Islet of Langerhans (tissue), 1 donor: Measurements from ENCODE around the gene SP3.
A peak's percentile ranks its signal among the peaks of the same experiment; 100 is the strongest.

Experiments used
- FAIRE-seq: peaks from one replicate; lab custom pipeline; 2011; peaks lifted over from hg19 to GRCh38; lab: Jason Lieb, UNC

SP3 gene

DNA sequence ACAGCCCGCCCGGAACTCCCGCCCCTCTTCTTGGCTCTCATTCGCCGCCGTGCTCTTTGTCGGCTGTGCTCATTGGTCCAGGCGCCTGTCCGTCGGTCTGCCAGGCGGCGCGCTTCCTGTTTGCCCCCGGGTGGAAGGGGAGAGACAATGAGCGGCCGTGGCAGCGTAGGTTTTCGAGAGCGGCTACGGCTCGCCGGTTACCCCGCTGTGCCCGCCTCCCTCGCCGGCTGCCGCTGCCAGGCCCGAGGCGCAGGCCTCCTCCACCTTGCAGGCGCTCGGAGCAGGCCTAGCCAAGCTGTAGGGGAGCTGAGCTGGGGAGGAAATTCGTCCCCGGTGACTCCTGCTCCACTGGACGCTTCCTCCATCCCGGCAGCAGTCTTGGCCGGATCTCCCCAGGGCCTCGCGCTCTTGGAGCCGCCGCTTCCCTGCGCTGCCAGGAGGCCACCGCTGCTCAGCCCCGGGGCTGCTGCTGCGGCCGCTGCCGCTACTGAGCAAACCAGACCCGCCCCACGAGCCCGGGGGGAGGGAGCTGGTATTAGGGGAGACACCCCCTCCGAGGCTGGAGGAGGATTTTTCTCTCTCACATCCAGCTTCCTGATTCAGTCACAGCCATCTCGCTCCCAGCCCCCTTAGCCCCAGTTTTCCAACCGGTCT lies at the start of gene SP3:
Gene SP3 (minus strand): TSS at position 2 of the 654 bp plus-strand sequence. CDS start 202 bp downstream, outside the sequence.
- FAIRE-seq = peak; percentile 70

DNA sequence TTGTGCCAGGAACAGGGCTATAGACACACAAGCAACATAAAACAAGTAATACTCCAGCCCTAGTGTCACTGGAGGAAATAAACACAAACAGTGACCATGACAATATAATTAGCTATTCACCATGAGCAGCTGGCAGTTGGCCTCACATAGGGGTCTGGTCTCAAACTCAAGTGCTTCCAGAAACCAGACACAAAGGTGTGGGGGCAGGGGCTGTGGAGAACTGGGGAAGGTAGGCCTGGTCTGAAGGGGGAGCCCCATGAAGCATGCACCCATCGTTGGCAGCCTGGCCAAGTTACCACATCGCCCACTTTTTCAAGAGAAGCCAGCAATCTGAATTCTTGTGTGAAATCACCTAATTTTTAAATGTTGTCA lies 49.5 kb upstream of the SP3 start:
- no peak for FAIRE-seq

DNA sequence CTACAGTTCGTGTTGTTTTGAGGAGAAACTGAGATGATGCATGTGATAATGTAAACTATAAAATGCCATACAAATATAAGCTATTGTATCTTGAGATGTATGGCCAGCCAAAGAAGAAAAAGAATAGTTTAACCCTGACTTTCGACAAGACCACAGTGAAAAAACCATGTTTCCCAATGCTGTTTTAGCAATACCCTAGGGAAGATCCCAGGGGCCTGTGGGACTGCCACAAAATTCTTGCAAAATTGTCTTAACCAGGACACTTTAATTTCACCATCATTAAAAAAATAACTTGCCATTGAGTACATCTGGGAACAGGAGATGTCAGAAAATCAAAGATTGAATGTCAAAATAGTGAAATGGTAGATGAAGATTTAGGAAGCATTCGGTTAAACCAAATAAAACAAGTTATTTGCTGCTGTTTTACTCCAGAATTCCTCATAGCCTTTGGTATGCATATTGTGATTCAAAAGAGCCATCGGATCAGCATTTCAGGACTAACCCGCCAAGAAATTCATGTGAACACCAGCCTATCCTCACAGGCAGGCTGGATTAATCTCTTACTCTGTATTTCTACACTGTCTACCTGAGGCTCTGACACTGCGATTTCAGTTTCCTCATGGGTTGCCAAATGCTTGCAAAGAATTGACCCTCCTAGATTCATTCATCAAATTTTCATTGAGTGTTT lies 49.0 kb upstream of the SP3 start:
- no peak for FAIRE-seq

DNA sequence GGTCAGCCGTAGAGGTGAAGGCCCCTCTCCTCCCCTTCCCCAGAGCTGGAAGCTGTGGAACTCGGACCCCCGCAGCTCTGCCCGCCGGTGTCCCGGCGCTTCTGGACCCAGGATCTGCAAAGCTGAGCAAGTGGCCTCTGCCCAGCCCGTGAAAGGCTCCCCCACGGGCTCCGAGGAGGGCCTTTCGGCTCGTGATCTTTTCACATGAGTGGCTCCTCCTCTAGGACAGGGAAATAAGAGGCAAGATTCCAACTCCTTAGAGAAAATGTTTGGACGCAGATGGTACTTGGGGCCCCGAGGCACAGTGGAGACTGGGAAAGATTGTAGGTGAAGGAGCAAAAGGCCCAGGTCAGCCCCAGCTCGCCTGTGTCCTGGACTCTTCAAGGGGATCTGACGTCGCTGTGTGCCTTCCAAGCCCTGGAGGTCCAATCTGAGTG lies 48.2 kb upstream of the SP3 start:
- no peak for FAIRE-seq

DNA sequence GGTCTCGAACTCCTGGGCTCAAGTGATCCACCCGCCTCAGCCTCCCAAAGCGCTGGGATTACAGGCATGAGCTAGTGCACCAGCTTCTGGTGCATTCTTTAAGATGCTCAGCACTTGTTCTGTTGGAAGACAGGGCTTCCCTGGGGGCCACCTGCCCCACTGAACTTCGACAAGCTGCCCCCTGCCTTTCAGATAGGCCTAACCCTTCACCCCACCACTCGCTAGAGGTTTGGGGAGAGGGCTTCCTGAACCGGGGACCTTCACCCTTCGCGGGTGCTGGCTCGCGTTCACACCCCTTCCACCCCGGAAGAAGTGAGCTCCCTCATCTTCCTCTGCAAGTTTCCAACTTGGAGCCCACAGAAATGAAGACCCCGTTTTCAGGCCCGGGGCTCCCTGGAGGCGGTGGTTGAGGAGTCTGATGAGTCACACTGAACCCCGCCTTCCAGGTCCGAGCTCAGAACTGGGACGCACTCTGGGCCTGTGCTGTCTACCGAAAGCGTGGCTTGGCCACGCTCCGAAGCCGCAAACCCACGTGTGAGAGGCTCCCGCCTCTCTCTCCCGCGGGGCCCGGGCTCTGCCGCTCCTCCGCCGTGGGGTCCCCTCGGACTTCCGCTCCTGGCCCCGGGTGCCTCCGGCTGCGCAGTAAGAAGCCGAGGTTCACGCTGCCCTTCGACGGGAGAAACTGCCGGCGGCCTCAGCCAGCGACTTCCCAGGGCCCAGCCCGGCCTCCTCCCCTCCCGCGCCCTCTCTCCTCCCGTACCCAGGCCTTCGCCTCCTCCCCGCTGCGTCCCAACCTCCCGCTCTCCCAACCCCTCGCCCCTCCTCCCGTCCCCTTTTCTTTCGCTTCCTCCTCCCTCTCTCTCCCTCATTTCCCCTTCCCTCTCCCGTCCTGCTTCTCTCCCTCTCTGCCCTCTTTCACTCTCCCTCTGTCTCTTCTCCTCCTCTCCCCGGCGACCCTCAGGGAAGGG lies 47.5 kb upstream of the SP3 start:
- FAIRE-seq = no peak

DNA sequence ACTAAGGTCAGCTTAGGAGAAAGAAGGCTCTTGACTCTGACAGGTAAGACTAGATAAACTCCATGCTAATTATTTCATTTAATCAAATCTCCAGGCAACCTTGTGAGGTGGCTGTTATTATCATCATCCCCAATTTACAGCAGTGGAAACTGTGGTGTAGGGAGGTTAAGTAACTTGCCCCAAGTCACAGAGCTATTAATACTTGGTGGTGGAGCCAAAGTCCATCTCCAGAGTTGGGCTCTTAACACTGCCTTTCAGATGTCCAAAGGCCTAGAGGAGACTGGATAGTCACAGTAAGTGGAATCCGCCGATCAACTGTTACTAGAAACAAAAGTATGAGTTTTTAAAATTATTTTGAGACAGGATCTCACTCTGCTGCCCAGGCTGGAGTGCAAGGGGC lies 46.6 kb upstream of the SP3 start:
- FAIRE-seq = no peak

DNA sequence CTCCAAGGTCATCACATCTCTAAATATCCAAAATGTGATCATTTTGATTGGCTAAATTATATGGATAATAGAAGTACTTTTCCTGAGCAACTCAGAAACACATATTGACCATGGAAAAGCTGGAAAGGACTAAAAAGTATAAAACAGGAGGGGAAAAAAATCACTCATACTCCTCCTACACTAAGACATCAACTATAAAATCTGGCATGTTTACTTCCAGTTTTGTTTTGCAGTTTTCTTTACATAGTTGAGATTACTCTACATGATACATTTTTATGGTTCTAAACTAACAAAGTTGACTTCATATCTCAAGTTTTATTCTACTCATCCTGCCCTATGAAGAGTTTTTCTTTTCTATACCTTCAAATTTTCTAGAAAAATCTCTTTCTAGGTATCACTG lies 46.0 kb upstream of the SP3 start:
- no peak for FAIRE-seq

DNA sequence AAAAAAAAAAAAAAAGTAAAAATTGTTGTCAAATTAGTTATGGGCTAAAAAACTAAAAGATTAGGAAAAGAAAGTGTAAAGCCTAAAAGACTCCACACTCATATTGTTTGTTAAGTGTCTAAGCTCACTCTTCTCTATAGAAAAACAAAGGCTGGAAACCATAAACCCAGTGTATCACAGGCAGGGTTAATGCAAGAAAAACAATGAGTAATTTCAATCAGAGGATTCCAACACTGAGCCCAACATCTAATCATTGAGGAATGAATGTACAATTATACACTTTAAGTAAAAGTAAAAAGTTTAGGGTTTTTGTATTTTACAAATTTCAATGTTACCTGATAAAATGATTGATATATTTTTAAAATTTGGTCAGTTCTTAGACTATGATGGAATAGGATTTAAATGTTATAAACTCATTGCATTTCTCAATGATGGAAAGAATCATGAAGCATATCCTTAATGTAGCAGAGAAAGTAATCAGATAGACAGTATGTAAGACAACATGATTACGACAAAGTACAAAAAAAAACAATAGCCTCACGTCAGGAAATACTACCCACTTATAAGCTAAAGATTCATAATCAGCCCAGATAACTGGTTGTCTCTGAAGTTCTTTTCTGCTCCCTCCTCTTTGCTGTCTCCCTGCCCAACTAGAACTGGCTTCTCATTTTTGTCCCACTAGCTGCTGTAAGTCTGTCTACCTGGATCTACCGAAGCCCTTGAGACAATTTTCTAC lies 44.5 kb upstream of the SP3 start:
- no peak for FAIRE-seq

DNA sequence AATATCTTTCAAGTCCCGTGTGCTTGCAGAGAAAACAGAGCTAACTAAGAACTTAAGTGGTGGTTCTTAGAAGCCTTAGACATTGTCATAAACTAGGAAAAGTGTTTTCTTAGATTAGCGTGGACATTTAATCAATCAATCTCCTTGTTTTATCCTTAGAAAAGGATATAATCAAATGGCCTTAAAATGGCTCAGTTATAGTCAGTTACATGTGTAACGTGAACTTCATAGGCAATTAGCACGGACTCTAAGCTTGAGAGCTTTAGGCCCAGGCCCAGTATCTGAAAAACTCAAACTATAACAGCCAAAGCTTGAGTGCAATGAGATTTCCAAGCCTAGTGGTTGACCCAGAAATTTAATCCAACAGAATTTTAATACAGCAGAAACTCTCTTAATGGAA lies 43.5 kb upstream of the SP3 start:
- FAIRE-seq = no peak

DNA sequence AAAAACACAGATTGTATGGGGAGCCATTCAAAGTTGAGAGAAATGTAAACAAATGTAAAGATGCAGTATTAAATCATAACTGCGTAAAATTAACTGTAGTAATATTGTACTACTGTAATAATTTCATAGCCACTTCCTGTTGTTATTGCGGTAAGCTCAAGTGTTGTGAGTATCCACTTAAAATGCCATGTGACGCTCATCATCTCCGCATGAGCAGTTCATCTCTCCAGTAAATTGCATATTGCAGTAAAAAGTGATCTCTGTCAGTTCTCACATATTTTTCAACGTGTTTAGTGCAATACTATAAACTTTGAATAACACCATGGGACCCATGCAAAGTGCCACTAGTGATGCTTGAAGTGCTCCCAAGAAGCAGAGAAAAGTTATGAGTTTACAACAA lies 41.8 kb upstream of the SP3 start:
- FAIRE-seq = no peak

DNA sequence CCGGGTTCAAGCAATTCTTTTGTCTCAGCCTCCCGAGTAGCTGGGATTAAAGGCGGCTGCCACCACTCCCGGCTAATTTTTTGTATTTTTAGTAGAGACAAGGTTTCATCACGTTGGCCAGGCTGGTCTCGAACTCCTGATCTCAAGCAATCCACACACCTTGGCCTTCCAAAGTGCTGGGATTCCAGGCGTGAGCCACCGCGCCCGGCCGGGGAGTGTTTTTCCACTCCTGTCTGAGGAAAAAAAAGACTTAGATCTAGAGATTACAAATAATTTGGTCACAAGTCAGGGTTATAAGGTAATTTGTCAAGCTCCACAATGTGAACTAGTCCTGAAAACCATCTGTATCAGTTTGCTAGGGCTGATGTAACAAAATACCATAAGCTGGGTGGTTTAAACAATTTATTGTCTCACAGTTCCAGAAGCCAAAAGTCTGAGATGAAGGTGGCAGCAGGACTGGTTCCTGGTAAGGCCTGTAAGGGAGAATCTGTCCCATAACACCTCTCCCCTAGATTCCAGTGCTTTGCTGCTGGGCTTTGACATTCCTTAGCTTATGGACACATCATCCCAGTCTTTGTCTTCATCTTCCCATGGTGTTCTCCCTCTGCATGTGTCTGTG lies 40.7 kb upstream of the SP3 start:
- no peak for FAIRE-seq

DNA sequence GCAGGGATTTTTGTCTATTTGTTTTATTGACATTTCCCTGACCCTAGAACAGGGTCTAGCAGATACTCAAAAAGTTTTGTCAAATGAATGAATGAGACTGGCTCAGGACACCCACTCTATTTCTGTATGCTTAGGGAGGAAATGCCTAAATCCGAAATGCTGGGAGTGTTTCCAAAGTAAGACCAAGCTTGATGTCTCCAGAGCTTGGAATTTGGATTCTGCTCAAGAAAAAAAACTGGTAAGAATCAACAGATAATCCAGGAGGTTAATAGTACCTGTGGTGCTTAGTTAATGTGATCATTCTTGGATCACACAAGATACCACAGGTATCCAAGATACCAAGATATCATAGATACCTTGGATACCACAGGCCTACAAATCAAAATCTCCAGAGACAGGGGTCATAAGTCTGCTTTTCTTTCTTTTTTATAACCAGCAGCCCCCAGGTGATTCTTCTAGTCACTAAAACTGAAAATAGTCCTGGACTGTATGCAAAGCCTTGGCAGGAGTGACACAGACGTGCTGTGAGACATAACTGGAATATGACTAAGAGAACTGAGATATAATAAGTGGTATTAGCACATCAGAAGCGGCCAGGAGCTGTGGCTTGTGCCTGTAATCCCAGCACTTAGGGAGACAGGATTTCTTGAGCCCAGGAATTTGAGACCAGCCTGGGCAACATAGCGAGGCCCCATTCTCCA lies 39.9 kb upstream of the SP3 start:
- FAIRE-seq = no peak

DNA sequence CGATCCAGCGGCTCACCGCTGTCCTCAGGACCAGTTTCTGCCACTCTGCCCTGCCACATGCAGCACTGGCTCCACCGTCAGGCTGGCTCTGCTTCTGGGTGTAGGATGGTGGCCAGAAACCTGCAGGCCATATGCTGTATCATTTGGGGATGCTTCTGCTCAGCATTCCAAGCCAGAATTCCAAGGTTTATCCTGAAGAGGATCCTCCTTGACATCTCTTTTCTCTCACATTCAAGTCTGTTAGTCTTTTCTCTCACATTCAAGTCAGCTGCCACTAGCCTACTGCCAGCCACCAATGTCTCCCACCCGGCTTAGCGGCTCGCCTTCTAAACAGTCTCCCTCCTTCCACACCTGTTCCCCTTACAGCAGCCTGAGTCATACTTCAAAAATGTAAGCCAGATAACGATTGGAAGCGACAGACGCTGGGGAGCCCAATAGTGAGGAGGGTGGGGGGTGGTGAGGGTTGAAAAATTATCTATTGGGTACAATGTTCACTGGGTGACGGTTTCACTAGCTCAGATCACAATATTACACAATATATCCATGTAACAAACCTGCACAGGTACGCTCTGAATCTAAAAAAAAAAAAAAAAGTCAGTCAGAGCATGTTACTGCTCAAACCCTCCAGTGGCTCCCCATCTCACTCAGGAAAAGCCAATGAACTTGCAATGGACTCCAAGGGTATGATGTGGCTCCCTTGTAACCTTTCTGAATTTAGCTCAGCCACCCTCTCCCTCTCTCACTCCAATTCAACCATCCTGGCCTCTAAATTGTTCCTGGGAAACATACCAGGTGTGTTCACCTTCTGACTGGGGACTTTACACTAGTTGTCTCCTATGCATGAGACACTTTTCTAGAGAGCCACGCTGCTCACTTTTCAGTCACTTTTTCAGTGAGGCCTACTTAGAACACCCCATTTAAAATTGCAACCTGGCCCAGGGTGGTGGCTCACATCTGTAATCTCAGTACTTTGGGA lies 38.8 kb upstream of the SP3 start:
- FAIRE-seq = no peak

DNA sequence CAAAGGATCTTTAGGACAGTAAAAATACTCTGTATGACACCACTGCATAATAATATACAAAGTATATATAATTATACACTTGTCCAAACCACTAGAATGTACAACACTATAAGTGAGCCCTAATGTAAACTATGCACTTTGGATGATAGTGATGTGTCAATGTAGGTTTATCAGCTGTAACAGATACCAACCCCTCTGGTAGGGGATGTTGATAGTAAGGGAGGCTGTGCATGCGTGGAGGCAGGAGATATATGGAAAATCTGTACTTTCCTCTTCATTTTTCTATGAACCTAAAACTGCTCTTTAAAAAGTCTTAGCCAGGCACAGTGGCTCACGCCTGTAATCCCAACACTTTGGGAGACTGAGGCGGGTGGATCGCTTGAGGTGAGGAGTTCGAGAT lies 37.5 kb upstream of the SP3 start:
- FAIRE-seq = no peak

DNA sequence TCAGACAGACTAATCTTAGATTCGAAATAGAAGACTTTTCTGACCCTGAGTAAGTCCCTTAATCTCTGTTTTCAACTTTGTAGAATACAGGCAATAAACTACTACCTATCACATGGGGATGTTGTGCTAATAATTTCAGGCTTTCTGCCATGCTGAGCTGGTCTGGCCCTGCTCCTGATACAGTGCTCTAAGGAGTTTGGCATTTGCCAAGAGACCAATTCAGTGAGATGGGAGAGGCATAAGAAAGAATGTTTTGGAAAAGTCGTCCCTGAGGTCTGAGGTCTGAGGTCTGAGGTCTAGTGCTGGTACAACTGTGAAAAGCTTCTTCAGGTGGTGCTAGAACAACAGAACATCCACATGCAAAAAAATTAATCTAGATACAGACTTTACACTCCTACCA lies 35.9 kb upstream of the SP3 start:
- no peak for FAIRE-seq

DNA sequence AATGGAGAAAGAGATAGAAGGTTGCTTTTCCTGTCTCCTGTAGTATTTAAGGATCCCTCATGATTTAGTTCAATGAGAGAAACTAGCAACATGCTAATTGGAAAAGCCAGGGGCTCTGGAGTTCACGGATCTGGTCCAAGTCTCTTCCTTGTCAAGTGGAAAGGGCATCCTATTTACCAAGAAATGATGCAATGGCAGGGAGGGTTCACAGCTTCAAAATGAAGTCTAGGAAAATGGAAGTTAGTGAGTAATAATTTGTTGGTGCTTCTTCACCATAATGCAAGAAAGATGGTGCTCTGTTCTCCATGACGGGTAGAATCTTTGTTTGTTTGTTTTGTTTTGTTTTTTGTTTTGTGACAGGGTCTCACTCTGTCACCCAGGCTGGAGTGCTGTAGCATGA lies 34.6 kb upstream of the SP3 start:
- FAIRE-seq = no peak

DNA sequence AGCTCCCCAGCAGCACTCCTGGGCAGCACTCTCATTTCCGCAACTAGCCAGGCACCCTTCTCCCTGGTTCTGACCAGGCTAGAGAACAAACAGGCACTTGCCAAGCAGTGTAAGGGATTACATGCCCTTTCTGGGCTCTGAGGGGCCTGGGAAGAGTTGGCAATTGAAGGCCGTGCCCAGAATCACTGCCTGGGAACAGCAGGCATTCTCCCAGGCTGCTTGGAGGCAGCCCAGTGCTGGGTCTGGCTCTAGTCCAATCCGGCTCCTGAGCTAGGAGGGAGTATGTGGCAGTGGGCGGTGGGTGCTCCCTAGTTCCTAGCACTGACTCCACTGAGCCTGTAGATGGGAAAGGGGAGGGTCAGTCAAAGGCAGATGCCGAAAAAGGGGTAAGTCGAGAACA lies 34.1 kb upstream of the SP3 start:
- no peak for FAIRE-seq

DNA sequence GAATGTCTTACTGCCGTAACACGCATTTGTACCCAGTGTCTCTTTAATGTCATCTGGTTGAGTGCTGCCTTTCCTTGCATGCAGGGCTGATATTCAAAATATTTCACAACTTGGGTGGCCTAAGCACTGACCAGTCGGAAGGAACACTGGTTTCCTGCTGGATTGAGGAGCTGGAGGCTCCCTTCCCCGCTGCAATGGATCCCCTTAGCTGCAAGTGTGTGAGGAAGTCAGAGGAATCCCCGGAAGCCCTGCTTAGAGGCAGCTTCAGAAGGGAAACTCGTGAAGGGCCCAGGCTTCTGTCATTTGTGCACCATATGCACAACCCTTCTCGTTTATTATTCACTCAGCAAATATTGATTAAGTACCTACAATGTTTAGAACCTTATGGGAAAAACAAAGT lies 33.2 kb upstream of the SP3 start:
- no peak for FAIRE-seq

DNA sequence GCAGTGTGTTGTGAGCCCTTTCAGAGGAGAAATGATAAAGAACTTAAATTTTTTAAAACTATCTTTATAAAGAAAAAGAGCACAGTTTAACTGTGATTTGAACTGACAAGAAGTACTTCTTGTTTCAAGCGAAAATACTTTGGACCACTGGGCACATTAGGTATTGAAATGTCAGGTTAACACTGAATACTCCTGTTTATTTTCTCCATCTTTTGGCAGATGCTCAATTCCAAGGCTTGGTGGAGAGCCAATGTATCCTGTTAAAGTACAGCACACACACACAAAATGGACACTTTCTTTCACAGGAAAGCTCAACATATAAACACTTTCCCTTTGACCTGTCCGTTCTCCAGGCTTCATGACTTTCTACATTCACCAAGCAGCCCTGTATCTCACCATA lies 32.6 kb upstream of the SP3 start:
- FAIRE-seq = no peak

DNA sequence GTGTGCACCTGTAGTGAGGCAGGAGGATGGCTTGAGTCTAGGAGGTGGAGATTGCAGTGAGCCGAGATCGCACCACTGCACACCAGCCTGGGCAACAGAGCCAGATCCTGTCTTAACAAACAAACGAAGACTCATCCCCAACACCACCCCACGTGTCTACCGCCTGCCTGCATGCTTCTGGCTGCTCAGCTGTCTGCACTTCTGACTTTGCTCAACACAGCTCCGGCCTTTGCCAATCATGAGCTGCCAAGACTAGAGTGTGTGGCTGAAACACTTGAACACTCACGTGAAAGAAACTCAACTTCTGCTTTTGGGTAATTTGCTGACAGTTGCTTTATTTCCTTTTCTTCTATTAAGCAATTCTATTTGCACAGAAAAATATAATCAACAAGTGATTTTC lies 32.1 kb upstream of the SP3 start:
- FAIRE-seq = no peak
